Stimulated activated naive CD8-positive, alpha-beta T cell treated with anti-CD3 and anti-CD28 coated beads, Interleukin-15, amount 100 ng/mL, for 72 hours (primary cell): ENCODE measurements around the gene PARG.
"Not testable (repeated sequence)": the region's sequence is repeated elsewhere in the genome, so short reads cannot be mapped to it uniquely, and the experiment has no call there.

Experiments used
- ATAC-seq: fragments of 150-1000 bp; cut with Tn5 transposase; 2 replicates; pipeline ENCODE4 v1.10.0; 2021; ENCODE audit warnings: mild to moderate bottlenecking, moderate library complexity
- DNase-seq, 2 donors: peaks; one replicate each; pipeline ENCODE4 v3.0.0; 2021 to 2022
- H3K27ac Mint-ChIP-seq, 2 donors: one replicate each; pipeline ENCODE4 v1.8.0; 2022; ENCODE audit warnings: mild to moderate bottlenecking in 2 of 2, mixed read lengths in 2 of 2, moderate library complexity in 2 of 2
- H3K27me3 Mint-ChIP-seq: one replicate; pipeline ENCODE4 v1.8.0; 2022; ENCODE audit warnings: mixed read lengths
- H3K4me1 Mint-ChIP-seq: one replicate; pipeline ENCODE4 v1.8.0; 2022; ENCODE audit warnings: mild to moderate bottlenecking, mixed read lengths
- H3K4me3 Mint-ChIP-seq, 2 donors: one replicate each; pipeline ENCODE4 v1.8.0; 2022; ENCODE audit warnings: mild to moderate bottlenecking in 2 of 2, mixed read lengths in 2 of 2, moderate library complexity in 1 of 2
- H3K9me3 Mint-ChIP-seq, 2 donors: one replicate each; pipeline ENCODE4 v1.8.0; 2022; ENCODE audit warnings: mixed read lengths in 2 of 2

The PARG gene

DNA sequence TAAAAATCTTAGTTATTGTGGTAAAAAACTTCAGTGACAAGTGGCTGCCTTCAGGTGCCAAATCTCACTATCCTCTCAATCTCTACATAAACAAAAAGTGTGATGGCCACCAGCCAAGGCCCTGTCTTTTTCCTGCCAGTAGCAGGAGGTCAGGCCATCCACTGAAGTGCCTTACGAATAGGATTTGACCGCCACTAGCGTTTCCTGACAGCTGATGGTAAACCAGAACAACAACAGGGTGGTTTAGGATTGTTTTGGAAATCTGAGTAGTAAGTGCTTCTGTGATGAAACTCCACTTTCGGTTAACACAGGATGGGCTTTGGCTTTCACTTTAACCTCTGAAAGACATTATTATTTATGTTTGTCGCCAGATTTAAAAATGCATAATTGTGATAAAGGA, 124.0 kb downstream of the PARG start:
- DNase-seq, result no peak
- Mint-ChIP-seq H3K4me3 (no peak overlapping the region), H3K27me3 (no peaks in the 10 kb centered on the region), H3K4me1 (no peaks in the 10 kb centered on the region), H3K27ac (no peak overlapping the region), H3K9me3 (peaks cover 0 to 8% of the 10 kb centered on the region in 2 donors)
- no peak for ATAC-seq

DNA sequence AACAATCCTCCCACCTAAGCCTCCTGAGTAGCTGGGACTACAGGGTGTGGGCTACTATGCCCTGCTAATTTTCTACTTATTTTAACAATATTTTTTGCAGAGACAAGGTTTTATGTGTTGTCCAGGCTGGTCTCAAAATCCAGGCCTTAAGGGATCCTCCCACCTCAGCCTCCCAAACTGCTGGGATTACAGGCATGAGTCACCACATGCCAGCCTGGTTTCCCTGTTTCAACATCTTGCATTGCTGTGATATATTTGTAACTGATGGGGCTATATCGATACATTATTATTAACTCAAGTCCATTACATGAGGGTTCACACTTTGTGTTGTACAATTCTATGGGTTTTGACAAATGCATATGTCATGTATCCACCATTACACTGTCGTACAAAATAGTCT, 137.8 kb downstream of the PARG start:
- H3K4me3 Mint-ChIP-seq, result no peak overlapping the region
- ATAC-seq, result no peak
- H3K27me3 Mint-ChIP-seq, result no peaks in the 10 kb centered on the region
- H3K9me3 Mint-ChIP-seq, result peaks cover under 1 to 10% of the 10 kb centered on the region in 2 donors
- DNase-seq, result no peak
- H3K27ac Mint-ChIP-seq, result no peak overlapping the region
- no peaks in the 10 kb centered on the region for H3K4me1 Mint-ChIP-seq

DNA sequence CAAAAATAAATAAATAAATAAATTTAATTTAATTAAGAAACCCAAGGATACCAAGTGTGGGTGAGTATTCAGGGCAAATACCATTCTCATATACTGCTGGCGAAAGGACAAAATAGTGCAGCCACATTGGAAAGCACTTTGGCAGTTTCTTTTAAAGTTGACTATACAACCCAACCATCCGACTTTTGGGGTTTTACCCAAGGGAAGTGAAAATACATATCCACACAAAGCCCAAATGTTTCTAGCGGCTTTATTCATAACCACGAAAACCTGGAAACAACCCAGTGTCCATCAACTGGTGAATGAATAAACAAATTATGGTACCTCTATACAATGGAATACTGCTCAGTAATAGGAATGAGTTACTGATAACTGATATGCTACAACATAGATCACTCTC, 143.6 kb downstream of the PARG start:
- ATAC-seq, result no peak
- Mint-ChIP-seq H3K27me3 (peaks cover 10% of the 10 kb centered on the region), H3K4me3 (no peak overlapping the region), H3K4me1 (no peaks in the 10 kb centered on the region), H3K27ac (no peak overlapping the region), H3K9me3 (no peaks in the 10 kb centered on the region)
- DNase-seq, result no peak

DNA sequence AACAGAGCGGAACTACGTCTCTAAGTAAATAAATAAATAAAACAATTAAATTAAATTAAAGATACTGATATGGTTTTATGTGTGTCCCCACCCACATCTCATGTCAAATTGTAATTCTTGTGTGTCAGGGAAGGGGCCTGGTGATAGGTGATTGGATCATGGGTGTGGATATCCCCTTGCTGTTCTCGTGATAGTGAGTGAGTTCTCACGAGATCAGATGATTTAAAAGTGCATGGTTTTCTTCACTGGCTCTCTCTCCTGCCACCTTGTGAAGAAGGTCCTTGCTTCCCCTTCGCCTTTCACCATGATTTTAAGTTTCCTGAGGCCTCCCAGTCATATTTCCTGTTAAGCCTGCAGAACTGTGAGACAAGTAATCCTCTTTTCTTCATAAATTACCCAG, 150.7 kb downstream of the PARG start:
- ATAC-seq, result no peak

DNA sequence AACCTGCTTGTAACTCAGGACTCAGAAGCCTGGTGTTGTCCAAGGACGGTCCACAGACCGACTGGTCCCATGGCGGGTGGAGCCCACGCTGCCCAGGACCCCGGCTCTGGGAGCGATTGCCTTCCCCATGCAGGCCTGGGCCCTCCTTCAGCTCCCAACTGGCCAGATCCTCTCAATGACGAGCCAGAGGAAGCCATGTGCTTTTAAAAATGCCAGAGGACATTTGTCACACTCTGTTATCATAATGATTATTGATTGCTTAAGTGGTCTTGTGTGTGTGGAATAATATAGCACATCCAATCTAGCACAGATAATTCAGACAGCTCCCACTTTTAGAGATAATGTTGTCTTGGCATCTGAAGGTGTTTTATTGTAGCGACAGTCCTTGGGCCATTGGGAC, 157.1 kb downstream of the PARG start:
- H3K4me1 Mint-ChIP-seq, result no peaks in the 10 kb centered on the region
- no peaks in the 10 kb centered on the region for H3K9me3 Mint-ChIP-seq

More for the DNA sequence above, 150.7 kb downstream of the PARG start:
- no peak for DNase-seq
- no peak overlapping the region for H3K27ac Mint-ChIP-seq
- H3K4me1 Mint-ChIP-seq, result no peaks in the 10 kb centered on the region
- H3K9me3 Mint-ChIP-seq, result no peaks in the 10 kb centered on the region
- peaks cover 10% of the 10 kb centered on the region for H3K27me3 Mint-ChIP-seq
- H3K4me3 Mint-ChIP-seq, result no peak overlapping the region

DNA sequence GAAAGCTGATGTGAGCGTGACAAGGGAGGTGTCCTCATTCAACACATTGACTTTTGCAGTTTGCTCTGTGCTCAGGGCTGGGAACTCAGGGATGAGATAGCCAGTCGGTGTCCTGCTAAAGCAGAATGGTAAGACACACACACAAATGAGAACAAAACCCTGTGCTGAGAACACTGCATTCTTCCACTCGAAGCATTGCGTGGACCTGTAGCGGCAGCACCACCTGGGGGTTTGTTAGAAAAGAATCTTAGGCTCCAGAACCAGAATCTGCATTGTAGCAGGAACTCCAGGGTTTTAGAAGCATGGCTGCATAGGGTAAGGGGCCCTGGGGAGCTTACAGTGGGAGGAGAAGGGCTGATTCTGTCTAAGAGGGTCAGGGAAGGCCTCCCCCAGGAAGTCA, 158.2 kb downstream of the PARG start:
- Mint-ChIP-seq H3K27ac (no peak overlapping the region), H3K27me3 (peaks cover 27% of the 10 kb centered on the region), H3K4me3 (no peak overlapping the region), H3K4me1 (no peaks in the 10 kb centered on the region), H3K9me3 (no peaks in the 10 kb centered on the region)
- no peak for ATAC-seq
- no peak for DNase-seq

More for the DNA sequence above, 157.1 kb downstream of the PARG start:
- DNase-seq (no peak), ATAC-seq (no peak)
- Mint-ChIP-seq H3K27me3 (peaks cover 23% of the 10 kb centered on the region), H3K4me3 (no peak overlapping the region), H3K27ac (no peak overlapping the region)

DNA sequence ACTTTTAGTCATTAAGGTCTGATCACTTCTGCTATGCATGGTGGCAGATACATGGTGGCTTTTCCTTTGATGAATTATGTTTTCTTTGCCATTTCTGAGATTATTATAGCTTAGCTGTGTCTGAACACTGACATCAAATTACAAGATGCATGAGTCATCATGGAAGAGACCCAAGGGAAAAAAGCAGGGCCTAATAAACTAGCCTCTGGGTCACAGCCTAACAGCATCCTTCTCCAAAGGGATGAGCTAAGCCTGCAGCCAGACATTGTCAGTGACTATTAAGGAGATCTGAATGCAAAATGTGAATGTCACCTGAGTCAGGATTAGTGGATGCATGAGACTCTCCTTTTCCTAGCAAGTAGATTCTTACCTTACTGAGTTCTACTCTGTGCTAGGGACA, 160.6 kb downstream of the PARG start:
- no peak for DNase-seq
- Mint-ChIP-seq H3K4me1 (no peaks in the 10 kb centered on the region), H3K27ac (no peak overlapping the region), H3K4me3 (no peak overlapping the region), H3K27me3 (peaks cover 27% of the 10 kb centered on the region), H3K9me3 (no peaks in the 10 kb centered on the region)
- no peak for ATAC-seq

DNA sequence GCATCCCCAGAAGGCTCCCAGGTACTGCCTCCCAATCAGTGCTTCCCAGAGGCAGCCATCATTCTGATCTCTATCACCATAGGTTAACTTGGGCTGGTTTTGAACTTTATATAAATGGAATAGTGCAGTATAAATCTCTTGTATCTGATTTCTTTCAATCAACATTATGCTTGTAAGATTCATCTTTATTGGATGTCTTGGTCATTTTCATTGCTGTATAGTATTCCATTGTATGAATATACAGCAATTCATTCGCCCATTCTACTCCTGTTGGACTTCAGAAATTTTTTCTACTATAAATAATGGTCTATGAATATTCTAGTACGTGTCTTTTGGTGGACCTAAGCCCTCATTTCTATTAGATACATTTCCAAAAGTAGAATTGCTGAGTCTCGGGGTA, 163.6 kb downstream of the PARG start:
- no peaks in the 10 kb centered on the region for H3K9me3 Mint-ChIP-seq
- no peak for ATAC-seq
- H3K4me1 Mint-ChIP-seq, result no peaks in the 10 kb centered on the region
- H3K4me3 Mint-ChIP-seq, result no peak overlapping the region
- no peak for DNase-seq
- no peak overlapping the region for H3K27ac Mint-ChIP-seq
- peaks cover 13% of the 10 kb centered on the region for H3K27me3 Mint-ChIP-seq

DNA sequence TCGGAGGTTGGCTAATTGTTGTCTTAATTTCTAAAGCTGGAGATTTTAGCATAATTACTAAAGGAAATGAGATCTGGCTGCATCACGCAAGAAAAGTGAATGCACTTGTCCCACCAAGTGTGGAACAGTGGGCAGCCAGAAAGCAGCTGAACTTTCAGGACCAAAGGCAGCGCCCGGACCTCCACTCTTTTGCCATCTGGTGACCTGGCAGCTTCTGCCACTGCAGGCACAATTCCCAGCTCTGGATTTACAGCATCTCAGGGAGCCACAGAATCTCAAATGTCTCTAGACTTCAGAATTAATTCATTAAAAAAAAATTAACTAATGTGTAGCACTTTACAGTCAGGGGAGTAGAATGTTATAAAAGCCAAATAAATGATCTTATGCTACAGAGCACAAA, 165.0 kb downstream of the PARG start:
- ATAC-seq, result no peak
- no peaks in the 10 kb centered on the region for H3K9me3 Mint-ChIP-seq
- H3K4me1 Mint-ChIP-seq, result no peaks in the 10 kb centered on the region
- no peak for DNase-seq
- H3K4me3 Mint-ChIP-seq, result no peak overlapping the region
- H3K27me3 Mint-ChIP-seq, result peaks cover 27% of the 10 kb centered on the region
- H3K27ac Mint-ChIP-seq, result no peak overlapping the region

DNA sequence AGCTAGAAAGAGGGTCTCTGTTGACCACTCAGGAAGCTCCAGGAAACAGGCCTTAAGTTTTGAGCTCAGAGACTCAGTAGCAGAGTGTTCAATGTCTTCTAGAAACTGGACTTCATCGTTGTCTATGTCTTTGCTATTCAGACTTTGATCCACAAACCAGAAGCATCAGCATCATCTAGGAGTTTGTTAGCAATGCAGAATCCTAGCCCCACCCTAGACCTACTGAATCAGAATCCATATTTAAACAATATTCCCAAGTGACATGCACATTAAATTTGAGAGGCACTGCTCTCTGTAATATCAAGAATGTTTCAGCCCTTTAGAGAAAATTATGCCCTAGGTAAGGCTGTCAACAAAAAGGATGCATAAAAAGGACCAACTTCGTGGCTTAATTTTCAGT, 166.8 kb downstream of the PARG start:
- Mint-ChIP-seq H3K27ac (no peak overlapping the region), H3K4me1 (no peaks in the 10 kb centered on the region), H3K4me3 (no peak overlapping the region), H3K9me3 (no peaks in the 10 kb centered on the region), H3K27me3 (peaks cover 40% of the 10 kb centered on the region)
- no peak for DNase-seq
- no peak for ATAC-seq

DNA sequence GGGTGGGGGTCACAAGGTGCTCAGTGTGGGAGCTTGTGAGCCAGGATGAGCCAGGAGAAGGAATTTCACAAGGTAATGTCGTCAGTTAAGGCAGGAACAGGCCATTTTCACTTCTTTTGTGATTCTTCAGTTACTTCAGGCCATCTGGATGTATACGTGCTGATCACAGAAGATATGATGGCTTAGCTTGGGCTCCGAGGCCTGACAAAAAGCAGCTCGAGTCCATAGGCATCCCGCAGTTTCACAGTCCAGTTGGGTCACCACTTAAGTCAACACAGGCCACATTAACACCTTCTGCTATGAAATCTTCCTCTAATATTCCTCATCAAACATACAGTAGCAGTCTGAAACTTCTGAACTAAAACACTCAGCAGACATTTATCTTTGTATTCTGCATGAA, 168.9 kb downstream of the PARG start:
- DNase-seq, H3K4me3 Mint-ChIP-seq, ATAC-seq, H3K27ac Mint-ChIP-seq, H3K4me1 Mint-ChIP-seq, H3K9me3 Mint-ChIP-seq: not testable (repeated sequence)
- H3K27me3 Mint-ChIP-seq, result peaks cover 49% of the 10 kb centered on the region

DNA sequence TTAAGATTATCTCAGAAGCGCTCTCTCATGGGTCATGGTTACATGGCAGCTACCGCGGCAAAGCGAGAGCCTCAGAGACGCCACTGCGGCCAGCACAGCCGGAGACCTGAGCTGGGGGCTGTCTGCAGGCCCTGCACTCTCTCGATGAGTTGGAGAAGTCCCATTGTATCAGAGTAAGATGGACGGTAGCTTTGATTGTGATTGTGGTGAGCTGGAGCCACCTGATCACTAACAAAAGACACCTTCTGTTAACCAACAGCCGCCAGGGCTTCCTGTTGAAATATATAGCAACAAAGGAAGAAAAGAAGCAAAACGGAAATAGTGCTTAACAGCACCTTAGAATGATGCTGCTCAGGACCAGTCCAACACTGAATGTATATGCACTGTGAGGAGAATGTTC, 170.8 kb downstream of the PARG start:
- not testable (repeated sequence) for ATAC-seq, H3K9me3 Mint-ChIP-seq, H3K27ac Mint-ChIP-seq, H3K4me3 Mint-ChIP-seq, H3K4me1 Mint-ChIP-seq, DNase-seq
- H3K27me3 Mint-ChIP-seq, result peaks cover 68% of the 10 kb centered on the region

DNA sequence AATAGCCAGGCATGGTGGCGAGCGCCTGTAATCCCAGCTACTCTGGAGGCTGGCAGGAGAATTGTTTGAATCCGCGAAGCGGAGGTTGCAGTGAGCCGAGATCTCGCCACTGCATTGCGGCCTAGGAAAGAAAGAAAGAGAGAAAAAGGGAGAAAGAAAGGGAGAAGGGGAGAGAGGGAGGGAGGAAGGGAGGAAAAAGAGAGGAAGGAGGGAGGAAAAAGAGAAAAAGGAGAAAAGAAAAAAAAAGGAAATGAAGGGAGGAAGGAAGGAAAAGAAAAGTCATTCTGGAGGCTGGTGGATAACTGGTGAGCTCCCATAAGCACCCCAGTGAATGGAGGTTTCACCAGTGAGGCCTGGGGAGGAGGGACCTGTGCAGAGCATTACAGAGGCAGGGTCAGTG, 172.1 kb downstream of the PARG start:
- no peak overlapping the region for H3K4me3 Mint-ChIP-seq
- H3K27me3 Mint-ChIP-seq, result peaks cover 68% of the 10 kb centered on the region
- DNase-seq (no peak), ATAC-seq (no peak)
- H3K27ac Mint-ChIP-seq, result no peak overlapping the region
- peaks cover 0 to 8% of the 10 kb centered on the region in 2 donors for H3K9me3 Mint-ChIP-seq
- H3K4me1 Mint-ChIP-seq, result no peaks in the 10 kb centered on the region

DNA sequence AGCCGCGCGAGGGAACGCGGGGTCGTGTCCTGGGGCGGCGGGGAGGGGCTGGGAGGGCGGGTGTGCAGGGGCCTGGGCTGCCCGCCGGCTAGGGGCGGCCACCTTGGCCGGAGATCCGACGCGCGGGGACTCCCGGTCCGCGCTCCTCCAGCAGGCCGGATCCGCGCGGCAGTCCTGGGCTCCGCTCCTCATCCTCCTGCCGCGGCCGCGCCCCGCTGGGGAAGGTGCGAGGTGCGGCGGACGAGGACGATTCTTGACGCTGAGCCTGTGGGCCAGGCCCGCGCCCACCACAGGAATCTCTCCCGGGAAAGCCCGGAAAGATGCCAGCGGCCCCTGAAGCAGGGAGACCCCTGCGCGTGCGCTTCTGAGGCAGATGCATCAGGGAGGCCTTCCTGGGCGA, 173.1 kb downstream of the PARG start:
- Mint-ChIP-seq H3K27me3 (peaks cover 73% of the 10 kb centered on the region), H3K4me1 (no peaks in the 10 kb centered on the region), H3K9me3 (peaks cover 0 to 8% of the 10 kb centered on the region in 2 donors), H3K4me3 (no peak overlapping the region), H3K27ac (no peak overlapping the region)
- ATAC-seq (no peak), DNase-seq (no peak)

DNA sequence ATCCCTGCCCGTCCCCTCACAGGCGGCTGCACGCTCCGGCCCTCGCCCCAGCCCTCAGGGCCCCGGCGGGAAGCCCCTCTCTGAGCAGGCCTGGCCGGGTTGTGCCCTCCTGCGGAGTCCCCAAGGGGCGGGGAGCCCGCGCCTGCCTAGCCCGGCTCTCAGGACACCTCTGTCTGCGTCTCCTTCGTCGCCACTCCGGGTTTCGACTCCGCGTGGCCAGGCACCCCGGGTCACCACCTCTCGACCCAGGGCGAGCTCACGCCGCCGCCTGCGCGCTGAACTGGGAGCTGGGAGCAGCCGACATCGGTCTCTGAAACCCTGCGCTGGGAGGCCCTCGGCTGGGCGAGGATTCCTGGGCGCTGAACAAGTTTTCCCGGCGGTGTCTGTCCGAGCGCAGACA, 173.5 kb downstream of the PARG start:
- Mint-ChIP-seq H3K27ac (no peak overlapping the region), H3K4me1 (no peaks in the 10 kb centered on the region), H3K27me3 (peaks cover 77% of the 10 kb centered on the region)

More for the DNA sequence above, 173.5 kb downstream of the PARG start:
- DNase-seq (no peak), ATAC-seq (no peak)
- H3K9me3 Mint-ChIP-seq, result peaks cover 0 to 8% of the 10 kb centered on the region in 2 donors
- no peak overlapping the region for H3K4me3 Mint-ChIP-seq
